Hematopoietic multipotent progenitor cell treated with erythropoietin and hydrocortisone succinate and interleukin-3 and kit ligand, for 17 days (in vitro differentiated cells): ENCODE measurements around the gene MRPL43.

Experiments used
- DNase-seq: peaks from one replicate; pipeline ENCODE4 v3.0.0-alpha.2; 2015; ENCODE audit warnings: low spot score

Gene MRPL43

DNA sequence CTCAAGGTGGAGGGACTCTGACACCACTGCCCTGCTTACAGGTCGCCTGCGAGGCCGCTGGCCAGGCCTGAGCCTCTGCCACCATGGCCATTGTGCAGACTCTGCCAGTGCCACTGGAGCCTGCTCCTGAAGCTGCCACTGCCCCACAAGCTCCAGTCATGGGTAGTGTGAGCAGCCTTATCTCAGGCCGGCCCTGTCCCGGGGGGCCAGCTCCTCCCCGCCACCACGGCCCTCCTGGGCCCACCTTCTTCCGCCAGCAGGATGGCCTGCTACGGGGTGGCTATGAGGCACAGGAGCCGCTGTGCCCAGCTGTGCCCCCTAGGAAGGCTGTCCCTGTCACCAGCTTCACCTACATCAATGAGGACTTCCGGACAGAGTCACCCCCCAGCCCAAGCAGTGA lies 15.2 kb upstream of the MRPL43 start:
- DNase-seq, result no peak

DNA sequence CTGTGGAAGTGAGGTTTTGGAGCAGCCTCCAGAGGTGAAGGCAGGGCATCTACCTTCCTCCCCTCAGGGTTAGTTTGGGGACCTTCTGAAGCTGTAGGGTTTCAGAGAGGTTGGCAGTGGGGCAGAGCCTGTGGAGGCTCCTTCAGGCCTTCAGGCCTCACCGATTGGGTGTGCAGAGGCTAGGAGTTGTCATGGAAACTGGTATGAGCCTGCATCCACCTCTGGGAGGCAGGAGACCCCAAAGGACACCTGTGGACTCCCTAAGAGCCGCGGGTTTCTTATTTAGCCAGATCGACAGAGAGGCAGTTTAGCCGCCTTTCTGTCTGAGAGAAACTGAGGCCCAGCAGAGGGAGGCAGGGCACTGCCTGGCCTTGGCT lies 14.3 kb upstream of the MRPL43 start:
- DNase-seq, result no peak

DNA sequence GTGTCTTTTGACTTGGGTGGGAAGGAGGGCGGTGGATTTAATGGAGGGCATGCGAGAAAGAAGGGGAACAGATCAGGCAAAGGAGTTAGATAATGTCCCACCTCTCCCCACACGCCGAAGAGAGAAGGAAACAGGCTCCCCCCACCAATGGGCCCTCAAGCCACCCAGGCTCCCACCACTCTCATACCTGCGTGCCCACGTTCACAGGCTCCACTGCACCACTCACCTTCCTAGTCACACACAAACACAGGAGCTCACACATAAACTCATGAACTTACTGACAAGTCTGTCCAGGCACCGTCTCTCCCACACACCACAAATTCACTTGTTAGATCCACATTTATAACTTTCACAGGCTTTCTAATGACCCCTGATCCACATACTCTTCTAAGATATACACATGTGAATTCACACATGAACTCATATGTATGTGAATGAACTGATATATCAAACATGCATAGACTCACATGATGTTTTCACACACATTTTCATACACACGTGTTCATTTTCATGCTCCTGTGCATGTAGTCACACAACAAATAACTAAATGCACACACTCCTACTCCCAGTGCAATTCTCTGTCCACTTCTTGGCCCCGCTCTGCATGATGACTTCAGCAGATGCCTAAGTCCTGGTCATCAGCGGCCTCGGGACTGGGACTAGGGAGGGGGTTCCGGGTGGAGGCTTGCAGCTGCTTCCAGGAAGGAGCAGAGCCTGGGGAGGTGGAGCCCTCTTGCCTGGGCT lies 13.8 kb upstream of the MRPL43 start:
- DNase-seq, result no peak

DNA sequence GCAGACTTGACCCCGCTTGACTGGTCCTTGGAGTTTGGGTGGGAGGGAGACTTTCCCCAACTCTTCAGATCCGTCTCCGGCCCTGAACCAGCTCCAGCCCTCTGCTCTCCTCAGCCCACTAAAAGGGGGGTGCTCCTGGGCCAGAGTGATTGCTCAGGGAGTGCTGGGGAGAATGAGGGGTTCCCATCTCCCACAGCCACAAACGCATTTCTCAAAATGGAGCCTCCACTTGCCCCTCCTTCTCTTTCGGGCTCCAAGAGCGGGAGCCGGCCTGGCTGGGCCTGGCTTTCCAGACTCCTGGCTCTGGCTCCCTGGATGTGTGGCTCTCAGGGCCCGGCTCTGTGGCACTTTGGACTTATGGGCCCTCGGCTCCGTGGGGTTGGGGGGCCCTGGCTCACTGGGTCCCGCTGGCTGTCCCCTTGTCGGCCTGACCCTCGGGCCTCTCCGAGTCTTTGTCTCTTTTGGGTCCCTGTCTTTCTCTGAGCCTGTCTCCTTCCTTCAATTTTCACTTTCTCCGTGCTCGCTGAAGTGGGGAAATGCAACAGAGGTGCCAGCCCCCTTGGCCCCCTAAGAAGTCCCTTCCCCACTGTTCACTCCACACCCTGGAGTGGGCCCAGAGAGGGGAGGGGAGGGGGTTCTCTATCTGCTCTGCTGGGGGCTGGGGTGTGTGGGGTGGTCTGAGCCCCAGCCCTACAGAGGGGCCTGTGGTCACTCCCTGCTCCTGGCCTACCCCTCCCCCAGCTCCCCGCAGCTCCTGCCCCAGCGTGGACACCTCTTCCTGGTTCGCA lies 13.0 kb upstream of the MRPL43 start:
- DNase-seq, result no peak

DNA sequence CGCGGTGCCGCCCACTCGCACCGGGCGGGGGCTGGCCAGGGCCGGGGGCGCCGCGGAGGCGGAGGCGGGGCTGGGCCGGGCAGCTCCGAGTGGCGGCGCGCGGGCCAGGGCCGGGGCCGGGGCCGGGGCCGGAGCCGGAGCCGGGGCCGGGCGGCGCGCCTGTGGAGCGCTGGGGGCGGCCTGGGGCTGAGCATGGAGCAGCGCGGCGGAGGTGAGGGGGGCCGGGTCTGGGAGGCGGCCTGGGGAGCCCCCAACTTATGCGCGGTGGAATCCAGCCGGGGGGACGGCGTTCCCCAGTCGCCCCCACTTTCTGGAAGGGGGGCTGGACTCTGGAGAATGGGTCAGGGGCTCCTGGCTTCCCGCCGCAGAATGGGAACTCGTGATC lies 12.4 kb upstream of the MRPL43 start, which contains the start of gene LZTS2:
LZTS2 (plus strand) TSS at position 67 of the 385 bp plus-strand sequence. CDS start 2,731 bp downstream, outside the sequence.
- no peak for DNase-seq

DNA sequence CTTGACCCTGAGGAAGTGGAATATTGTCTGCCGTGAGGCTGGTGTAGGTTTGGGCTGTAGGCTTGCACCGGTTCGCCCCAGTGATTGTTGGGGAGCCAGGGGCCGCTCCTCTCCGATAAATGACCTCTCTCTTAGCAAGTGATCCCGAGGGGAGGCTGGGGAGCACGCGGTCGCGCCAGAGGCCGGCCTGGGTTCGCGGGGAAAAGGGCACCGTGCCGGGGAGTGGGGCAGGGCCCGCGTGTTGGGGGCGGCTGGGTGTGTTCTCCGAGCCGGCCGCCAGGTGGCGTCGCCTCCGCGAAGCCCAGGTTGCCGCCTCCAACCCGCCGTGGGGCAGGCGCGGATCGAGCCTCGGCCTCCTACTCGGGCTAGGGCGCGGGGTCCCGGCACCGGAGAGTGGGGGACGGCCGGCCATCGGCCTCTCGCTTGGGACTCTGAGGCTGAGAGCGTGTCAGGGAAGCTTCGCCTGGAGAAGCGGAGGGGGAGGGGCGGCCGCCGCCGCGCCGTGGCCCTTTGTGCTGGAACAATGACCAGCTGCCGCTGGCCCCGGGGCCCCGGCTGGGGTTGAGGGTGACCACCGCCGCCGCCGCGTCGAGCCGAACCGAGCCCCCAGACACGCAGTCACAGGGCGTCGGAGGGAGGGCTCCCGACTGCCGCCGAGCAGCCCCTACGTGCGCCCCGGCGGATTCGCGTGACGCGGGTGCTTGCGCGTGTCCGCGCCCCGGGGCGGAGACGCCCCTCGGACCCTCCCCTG lies 11.9 kb upstream of the MRPL43 start:
- peak; percentile 81 for DNase-seq

DNA sequence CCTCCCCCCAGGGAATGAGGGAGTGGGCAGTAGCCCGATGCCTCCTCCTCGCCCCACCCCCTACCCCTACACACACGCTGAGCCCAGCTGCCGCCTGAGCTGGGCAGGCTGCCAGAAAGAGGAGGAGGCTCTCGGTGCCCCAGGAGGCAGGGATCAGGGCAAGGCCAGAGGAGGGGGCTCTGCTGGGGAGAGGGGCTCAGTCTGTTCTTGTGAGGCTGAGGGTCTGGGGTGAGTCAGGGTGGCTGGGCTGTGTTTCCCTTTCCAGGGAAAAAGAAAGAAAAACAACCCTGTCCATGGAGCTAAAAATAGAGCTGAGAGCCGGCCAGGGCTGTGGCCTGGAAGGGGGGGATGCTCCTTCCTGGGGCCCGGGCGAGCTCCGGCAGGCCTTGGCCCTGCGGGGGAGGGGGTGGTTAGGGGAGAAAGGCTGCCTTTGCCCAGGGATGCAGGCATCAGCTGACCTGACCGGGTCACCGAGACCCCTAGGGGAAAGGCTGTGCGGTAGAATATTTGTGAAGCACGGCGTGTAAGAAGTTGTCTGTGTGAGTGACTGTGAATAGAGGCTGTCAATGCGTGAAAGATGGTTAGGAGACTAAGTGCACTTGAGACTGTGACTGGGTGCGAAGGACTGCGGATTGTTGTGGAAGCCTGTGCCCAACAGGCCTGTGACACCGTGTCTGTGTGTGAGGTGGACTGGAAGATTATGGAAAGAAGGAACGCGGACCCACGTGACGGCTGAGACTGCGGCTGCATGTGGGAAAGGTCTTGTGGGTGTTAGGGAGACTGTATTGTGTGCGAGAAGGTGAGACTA lies 11.1 kb upstream of the MRPL43 start:
- DNase-seq, result peak; percentile 82

DNA sequence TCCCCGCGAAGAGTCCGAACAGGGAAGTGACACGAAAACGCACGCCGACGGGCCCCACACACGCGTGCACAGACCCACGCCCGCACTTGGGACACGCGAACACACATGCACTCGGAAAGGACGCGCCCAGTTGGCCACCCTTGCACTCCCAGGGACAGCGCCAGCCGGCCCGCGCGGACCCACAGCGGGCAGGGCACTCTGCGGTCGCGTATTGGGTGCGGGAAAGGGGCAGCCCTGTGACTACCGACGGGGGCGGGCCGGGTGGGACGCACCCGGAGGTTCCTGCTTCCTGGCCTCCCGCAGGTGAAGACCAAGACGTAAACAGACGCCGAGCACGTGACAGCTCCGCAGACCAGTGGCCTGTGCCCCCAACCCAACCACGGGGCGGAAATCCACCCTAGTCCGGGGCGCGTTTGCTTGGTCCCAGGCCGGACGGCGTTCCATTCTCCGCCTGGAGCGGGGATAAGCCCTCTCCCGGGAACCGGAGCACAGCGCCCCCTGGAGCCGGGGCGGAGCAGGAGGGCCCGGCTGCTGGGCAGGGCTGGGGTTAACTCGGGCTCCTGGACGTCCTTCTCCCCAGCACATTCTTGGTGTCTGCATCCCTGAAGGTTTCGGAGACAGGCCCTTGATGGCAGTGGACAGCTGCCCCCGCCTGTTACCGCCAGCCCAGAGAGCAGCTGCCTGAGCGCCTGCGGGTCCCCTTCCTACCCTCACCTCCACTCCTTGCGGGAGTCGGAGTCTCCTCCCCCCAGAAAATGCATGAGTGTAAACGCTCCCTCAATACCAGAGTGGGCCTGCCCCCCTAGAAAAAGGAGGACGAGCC lies 10.3 kb upstream of the MRPL43 start:
- DNase-seq, result peak; percentile 88

DNA sequence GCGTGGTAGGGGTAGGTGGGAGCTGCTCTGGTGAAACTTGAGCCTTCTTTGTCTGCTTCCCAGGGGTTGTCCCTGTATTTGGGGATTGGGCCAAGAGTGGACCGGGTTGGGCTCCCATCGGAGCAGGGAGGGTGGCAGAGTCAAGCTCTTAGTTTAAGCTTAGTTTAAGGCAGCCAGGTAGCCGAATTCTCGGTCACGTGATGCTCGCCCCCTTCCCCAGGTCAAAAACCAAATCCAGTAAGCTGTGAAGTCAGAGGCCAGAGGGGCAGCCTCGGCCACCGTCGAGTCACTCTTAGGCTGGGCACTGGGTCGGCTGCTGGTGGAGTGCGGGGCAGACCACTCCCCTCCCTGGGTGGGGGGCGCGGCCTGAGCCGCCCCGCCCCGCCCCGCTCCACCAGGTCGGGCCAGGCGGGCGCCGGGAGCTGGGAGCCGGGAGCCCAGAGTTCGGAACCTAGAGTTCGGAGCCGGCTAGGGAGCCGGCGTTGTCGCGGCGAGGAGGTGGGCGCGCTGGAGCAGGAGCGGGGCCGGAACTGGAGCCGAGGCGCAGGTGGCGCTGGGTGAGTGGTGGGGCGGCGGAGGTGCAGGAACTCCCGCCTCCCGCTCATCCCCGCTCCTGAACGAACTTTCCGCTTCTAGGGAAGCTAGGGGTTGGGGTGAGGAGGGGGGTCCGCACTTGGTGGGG lies 9.5 kb upstream of the MRPL43 start:
- peak; percentile 12 for DNase-seq

DNA sequence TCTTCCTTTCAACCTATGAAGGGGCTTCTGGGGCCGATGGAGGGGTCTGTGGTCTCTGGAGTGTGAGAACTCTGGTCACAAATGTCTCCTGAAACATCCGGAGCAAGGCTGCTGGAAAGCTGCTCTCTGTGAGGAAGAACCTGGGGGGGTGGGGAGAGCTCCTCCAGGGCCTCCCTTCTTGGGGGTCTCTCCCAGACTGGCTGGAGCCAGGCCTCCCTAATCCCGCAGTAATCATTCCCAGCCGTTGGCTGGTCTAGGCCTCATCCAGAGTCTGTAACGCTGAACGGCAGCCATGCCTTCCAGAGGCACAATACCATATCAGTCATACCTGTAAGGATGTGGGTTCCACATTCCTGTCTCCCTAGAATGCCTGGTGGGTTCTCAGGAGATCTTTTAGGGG lies 7.9 kb upstream of the MRPL43 start:
- no peak for DNase-seq

DNA sequence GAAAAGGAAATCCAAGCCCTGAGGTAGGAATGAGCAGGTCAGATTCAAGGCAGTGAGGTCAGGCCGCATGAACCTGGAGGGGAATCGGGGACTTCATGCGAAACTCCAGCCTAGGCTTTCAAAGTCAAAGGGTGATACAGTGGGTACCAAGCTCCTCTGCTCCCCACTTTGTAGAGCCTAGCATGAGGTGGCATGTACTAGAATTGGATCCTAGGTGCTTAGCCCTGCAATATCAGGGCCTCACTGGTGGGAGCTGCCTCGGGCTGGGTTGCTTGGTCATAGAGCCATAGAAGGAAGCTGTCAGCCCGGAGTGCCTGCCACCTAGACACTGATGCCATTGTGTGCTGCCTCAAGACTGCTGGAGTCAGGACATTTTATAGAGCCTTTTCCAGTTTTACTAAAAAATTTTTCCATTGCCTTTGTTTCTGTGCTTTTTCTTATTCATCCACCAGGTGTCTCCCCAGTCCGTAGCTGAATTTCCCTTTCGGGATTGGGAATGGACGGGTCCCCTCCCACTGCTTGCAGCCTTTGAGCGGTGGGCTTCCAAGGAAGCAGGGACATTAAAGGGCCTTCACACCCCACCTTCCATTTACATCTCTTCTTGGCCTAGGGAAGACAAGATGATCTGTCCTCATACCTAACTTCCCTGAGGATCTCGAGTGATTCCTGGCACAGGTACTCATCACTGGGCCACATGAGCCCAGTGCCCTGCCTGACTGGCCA lies 6.8 kb upstream of the MRPL43 start:
- peak; percentile 26 for DNase-seq

DNA sequence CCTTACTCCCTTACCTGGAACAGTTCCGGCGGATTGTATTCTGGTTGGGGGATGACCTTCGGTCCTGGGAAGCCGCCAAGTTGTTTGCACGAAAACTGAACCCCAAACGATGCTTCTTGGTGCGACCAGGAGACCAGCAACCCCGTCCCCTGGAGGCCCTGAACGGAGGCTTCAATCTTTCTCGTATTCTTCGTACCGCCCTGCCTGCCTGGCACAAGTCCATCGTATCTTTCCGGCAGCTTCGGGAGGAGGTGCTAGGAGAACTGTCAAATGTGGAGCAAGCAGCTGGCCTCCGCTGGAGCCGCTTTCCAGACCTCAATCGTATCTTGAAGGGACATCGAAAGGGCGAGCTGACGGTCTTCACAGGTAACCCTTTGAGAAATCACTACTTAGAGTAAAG lies 1.8 kb upstream of the MRPL43 start:
- DNase-seq, result no peak

DNA sequence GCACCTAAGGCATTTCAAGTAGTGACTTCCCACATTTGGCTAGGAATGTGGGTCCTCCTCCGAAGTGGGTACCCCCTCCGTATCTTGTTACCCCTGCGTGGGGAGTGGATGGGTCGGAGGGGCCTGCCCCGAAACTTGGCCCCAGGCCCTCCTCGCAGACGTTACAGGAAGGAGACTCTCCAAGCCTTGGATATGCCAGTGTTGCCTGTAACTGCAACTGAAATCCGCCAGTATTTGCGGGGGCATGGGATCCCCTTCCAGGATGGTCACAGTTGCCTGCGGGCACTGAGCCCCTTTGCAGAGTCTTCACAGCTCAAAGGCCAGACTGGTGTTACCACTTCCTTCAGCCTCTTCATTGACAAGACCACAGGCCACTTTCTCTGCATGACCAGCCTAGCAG lies 869 bp upstream of the MRPL43 start:
- no peak for DNase-seq

DNA sequence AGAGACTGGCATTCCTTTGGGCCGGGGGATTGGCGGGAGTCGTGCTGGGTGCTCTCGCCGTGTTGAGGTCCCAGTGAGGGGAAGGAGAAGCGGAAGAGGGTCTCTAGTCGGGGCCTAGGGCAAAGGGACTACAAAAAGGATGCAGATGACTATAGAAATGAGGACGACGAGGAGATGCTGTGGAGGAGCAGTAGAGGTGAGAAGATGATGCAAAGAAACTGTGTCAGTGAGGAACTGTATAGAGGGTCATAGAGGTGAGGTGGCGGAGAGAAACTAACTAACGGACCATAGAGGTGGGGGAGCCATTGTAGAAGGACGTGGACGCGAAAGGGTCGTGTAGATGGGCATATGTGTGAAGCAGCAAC lies 370 bp upstream of the MRPL43 start:
- no peak for DNase-seq

DNA sequence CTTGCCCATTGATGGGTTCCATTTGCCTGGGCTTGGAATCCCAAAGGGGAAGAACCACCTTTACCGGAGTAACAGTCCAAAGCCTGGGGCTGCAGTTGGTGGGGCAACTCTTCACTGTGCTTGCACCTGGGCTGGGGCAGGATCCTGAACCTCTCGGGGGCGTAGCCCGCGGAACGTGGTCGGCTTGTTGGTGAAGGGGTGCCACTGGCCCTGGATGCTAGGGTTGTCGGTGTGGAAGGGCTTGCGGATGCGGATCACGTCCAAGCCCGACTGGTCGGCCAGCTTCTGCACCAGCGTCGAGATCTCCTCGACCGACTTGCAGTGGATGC lies 710 bp downstream of the MRPL43 start:
- DNase-seq, result no peak

DNA sequence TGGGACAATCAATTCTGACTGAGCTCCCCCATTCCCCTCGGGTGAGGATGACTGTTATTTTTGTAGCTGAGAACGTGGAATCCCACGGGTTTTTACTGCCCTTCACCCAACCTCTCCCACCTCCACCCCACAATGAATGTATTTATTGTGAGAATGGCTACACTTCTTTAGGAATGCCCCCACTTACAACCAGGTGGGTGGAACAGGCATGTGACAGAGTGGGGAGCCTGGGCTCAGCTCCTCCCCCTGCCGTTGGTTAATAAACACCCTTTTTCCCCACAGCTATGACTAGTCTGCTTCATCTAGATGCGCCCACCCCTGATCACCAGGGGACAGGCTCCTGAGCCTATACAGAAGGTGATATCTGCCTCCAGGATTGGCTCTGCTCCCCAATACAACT lies 2.0 kb downstream of the MRPL43 start:
- DNase-seq, result no peak

DNA sequence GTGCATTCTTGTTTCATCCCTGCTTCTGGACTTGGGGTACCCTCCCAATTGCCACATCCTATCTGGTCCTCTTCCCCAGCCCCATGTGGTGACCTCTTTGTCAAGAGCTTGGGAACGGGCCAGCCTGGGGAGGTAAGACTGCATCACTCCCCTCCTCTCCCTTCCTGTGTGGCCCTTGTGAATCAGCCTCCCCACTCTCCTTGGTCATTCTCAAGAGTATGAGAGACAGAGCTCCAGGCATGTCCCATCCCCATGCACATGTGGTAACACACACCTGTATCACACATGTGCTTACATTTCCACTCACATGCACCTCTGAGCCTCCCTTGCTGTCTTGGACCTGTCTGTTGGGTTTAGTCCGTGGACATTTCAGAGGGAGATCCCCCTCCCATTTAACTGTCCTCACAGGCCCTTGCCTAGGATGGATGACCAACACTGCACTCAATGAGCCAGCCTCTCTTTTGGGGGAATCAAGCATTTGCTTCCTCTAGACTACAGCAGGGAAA lies 2.6 kb downstream of the MRPL43 start:
- DNase-seq, result no peak

DNA sequence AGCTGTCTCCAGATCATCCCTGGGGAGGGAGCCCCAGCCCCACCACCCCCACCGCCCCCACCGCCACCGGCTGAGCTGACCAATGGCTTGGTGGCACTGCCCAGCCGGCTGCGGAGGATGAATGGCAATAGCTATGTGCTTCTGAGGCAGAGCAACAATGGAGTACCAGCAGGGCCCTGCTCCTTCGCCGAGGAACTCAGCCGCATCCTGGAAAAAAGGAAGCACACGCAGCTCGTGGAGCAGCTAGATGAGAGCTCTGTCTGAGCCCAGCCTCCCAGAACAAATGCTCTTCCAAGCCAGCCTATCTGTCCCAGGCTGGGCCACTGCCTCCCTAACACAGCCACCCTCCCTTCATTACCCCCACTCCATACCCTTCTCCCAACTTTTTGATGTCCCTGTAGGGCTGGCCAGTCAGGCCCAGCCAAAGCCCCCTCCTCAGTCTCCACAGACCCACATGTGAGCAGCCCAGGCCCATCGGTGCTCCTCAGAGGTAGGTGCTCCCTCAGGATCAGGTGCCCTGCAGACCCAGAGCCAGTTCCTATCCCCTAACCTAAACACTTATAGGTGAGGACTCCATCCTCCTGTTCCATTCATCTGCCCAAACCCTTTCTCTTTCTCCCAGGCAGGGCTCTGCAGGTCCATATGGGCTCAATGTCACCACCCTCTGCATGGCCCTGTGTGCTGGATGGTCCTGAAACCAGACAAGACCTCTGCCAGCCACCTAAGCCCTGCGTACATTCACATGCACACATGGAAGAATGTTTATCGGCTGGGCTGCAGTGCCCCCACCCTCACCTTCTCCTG lies 3.2 kb downstream of the MRPL43 start:
- DNase-seq, result no peak
